DMS153 treated with DMSO at 0.1 percent for 48 hours (cell line): ENCODE results near the gene EXPH5.
"Not testable (repeated sequence)": the region's sequence is repeated elsewhere in the genome, so short reads cannot be mapped to it uniquely, and the experiment has no call there.

Experiments used
- DNase-seq: peaks from one replicate; lab custom pipeline; 2025; ENCODE audit not compliant: unreplicated experiment; lab: John Stamatoyannopoulos, UW

EXPH5 gene, protein sequence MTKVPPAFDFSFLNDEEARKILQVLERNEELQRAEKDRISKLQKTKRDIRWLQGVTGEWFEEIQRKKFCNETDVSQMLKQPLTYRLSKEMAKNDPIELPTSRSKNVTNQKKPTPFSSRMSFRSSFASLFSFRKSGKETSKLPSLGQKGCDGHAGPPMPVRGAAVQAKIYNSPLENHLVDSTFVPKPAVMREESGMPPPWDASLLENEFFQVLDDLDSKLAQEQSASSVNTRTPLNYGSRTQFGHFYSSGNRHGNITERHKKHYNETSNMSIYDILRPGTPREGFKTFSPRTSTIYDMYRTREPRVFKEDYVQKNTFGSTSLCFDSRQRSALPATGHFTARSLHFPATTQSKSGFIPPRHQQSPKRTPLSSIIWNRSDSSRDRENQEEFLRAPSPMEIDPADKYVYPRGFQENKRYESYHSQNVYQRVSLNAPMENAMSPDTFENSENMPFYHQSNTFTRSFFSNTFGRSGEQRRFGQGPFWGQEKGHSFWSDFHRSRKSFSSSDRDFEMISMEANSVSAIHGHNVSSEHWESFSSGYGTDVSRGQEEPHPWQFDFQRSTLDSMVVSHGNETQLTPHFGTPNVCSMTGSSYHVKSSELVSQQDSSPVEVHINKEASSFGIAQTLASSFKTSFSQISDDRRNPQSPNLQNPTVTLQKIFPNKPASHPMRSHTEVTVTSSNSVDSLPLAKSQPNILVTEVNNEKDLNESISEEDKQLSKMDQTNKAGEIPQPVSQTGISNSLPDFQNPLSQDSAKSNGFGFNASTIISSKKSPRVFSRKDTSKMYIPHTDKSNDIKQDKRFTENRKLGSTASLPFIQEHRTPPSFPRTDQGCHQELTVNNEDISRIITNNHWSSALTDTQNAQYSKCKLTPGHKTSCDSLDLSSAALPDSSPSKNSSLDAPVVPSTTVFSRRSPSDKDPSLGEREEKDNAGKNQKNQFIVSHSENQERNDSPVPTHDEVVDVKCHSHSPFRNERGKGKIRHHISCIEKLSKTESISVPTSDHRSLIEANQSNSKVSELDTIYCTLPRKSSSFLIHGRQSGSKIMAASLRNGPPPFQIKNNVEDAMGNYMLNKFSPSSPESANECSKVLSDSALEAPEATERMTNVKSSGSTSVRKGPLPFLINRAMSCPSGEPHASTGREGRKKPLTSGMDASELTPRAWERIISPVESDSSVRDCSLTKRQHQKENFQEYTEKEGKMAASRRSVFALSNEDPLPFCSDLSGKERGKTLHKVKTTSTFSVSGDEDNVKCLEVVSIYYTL (N-terminal part only)

GRCh38 chr11:108593214-108593922 lies at the start of gene EXPH5:
TSS of gene EXPH5 (minus strand) at chr11:108593768. CDS start at chr11:108593536, 232 bp downstream.
- DNase-seq = peak; percentile 97

DNA sequence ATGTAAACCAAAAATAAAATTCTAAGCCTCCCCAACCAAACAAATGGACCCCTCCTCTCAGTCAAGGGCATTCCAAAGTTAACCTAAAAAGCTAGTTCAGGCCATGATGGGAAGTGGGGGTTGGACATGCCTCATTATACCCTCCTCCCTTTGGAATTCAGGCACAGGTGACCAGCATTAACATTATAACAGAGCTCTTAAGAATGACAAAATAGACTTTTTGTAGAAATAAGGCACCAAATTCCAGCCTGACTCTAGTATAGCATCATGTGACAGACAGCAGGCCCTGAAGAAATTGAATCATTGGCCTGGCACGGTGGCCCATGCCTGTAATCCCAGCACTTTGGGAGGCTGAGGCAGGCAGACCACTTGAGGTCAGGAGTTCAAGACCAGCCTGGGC lies 48.2 kb upstream of the EXPH5 start:
- DNase-seq = not testable (repeated sequence)

DNA sequence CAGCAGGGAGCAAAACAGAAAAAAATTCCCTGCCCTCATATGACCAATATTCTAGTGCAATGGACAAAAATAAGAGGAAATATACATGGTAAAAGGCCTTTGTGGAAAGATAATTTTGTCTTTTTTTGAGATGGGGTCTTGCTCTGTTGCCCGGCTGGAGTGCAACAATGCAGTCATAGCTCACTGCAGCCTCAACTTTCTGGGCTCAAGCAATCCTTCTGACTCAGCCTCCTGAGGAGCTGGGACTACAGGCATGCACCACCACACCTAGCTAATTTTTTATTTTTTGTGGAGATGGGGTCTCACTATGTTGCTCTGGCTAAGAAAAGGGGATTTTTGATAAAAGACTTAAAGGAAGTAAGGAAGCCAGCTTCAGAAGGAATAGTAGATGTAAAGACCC lies 45.6 kb upstream of the EXPH5 start:
- no peak for DNase-seq

DNA sequence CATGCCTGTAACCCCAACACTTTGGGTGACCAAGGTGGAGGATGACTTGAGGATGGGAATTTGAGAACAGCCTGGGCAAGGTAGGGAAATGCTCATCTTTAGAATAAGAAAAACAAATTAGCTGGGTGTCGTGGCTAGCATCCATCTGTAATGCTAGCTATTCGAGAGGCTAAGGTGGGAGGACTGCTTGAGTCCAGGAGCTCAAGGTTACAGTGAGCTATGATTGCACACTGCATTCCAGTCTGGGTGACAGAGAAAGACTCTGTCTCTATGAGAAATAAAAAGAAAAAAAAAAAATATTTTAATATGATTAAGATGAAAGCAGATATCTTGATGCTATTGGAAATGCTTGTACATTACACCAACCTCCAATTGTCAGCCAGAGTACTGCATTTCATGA lies 42.7 kb upstream of the EXPH5 start:
- DNase-seq = no peak

- DNase-seq = no peak
Observed at GRCh38 chr11:108635106-108635505, 41.5 kb upstream of the EXPH5 start.

GRCh38 chr11:108632041-108632704 lies 38.6 kb upstream of the EXPH5 start:
- no peak for DNase-seq

- no peak for DNase-seq
Observed at GRCh38 chr11:108629274-108629673, 35.7 kb upstream of the EXPH5 start.

DNA sequence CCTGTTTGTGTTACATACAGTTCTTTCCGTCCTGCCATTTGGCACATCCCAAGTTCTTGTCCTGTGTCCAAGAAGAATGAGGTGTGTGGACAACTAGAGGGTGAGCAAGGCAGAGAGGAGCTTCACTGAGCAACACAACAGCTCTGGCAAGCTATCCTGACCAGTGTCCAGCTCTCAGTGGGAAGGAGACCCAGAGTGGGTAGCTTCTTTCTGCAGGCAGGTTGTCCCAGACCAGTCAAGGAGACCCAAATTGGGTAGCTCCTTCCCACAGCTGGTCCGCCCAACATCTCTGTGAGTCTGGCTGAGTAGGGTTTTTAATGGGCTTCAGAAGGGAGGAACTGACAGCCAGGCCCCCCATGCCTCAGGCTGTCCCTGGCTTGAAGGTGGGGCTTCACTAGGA lies 35.2 kb upstream of the EXPH5 start:
- no peak for DNase-seq

DNA sequence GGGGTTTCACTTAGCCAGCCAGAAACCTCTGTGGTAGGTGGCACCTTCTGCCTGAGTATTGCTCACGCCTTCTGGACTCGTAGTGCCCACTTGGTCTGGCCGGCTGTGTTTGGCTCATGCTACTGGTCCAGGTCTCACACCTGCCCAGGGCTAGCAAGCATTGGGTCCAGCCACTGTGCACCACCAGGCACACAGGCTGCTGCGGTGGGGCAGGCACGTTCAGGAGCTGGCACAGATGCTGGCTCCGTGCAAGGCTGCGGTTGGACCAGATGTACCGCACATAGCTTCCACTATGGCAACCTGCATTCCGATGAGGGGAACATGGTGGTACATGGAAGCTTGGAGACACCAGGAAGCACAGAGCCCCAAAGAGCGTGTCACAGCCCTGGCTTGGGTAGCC lies 34.8 kb upstream of the EXPH5 start:
- DNase-seq = no peak

GRCh38 chr11:108624196-108624925 lies 30.8 kb upstream of the EXPH5 start:
- DNase-seq = no peak

GRCh38 chr11:108622341-108622740 lies 28.8 kb upstream of the EXPH5 start:
- DNase-seq = no peak

DNA sequence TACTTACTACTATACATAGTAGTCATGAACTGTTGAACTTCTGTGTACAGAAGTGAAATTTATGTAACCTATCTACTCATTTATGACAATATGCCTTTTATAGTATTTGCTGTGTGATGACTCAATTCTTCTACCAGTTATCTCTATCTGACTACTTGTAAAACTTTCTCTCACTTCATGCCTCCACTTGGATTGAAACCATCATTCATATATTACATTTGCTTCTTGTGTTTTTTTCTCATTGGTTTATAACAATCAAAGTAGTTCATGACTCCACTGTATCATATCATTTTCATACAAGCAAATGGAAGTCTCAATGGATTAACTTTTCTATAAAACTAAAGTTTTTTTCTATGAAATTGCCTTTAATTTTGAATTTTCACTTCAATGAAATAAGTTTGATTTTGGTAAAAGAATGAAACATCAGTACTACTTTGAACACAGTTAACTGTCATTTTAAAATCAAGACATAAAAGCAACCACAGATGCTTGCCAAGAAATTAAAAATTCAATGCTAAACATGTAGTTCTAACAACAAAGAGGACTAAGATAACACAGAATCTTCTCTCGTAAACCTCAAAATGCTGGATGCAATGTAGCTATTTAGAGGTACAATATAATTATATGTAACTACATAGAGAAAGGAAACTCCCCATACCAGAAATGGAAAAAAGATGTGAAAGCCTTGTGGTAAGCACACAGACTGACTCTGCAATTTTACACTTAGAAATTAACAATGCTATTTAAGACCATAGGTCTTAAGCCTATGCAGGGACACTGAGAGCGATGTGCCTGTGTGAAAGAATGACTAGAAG lies 27.6 kb upstream of the EXPH5 start:
- no peak for DNase-seq

GRCh38 chr11:108618529-108618928 lies 25.0 kb upstream of the EXPH5 start:
- DNase-seq = no peak

DNA sequence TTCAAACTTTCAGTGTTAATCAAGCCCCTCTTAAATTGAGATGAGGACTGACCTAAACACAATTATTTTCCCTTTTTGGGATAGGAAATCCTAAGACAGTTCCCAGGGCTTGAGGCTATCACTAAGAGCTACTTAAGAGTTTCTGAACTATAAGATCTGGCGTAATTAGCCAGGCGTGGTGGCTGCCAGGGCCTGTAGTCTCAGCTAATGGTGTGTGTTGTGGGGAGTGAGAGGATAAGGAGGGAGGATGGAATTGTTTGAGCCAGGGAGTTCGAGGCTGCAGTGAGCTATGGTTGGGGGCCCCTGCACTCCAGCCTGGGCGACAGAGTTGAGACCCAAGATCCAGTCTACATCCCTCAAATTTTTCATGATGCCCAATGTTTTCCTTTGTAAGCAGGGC lies 23.5 kb upstream of the EXPH5 start:
- DNase-seq = no peak

- DNase-seq = no peak
Observed at GRCh38 chr11:108616549-108616948, 23.0 kb upstream of the EXPH5 start.

DNA sequence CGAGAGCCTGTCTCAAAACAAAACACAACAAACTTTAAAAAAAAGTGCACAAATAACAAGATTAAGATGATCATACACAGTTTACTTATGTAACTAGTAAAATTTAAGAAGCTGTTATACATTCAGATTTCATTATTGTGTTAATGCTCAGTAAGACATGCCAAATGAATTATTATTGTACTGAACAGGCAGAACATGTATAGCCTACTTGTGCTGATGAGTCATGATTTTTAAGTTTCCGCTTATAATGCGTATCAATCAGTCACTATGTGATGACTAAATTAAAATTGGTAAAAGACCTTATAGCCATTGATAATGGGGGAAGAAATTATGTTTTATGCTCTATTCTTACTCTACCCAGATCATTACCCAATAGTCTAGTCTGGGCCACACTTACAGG lies 20.5 kb upstream of the EXPH5 start:
- no peak for DNase-seq

- no peak for DNase-seq
Observed at GRCh38 chr11:108609682-108610081, 16.1 kb upstream of the EXPH5 start.

DNA sequence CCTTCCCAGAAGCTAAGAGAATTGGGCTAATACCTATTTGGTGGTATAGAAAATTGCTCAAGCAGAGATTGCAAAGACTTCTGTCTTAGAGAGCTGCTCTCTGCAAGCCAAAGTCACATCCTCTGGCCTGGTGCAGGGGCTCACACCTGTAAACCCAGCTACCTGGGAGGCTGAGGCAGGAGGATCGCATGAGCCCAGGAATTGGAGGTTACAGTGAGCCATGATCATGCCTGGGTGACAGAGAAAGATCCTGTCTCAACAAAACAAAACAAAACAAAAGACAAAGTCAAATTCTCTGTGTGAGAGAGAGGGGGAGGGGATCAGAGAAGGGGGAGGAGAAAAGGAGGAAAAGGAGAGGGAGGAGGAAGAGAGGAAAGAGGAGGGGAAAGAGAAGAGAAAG lies 15.0 kb upstream of the EXPH5 start:
- no peak for DNase-seq
